ENCODE measurements around the gene UMOD.

- TF ChIP-seq, protein P1, sequence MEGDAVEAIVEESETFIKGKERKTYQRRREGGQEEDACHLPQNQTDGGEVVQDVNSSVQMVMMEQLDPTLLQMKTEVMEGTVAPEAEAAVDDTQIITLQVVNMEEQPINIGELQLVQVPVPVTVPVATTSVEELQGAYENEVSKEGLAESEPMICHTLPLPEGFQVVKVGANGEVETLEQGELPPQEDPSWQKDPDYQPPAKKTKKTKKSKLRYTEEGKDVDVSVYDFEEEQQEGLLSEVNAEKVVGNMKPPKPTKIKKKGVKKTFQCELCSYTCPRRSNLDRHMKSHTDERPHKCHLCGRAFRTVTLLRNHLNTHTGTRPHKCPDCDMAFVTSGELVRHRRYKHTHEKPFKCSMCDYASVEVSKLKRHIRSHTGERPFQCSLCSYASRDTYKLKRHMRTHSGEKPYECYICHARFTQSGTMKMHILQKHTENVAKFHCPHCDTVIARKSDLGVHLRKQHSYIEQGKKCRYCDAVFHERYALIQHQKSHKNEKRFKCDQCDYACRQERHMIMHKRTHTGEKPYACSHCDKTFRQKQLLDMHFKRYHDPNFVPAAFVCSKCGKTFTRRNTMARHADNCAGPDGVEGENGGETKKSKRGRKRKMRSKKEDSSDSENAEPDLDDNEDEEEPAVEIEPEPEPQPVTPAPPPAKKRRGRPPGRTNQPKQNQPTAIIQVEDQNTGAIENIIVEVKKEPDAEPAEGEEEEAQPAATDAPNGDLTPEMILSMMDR (IDR thresholded peaks at IDR 0.05; ENCODE audit: low read depth, low read length) = no peak
- TF ChIP-seq EZH2phosphoT487 (IDR thresholded peaks at IDR 0.05; ENCODE audit: low read depth) = no peak
These were observed 54.1 kb downstream of the UMOD start for GRCh38 chr16:20298452-20298851.
